Measurements from ENCODE around the gene KRT72.

Gene KRT72

DNA sequence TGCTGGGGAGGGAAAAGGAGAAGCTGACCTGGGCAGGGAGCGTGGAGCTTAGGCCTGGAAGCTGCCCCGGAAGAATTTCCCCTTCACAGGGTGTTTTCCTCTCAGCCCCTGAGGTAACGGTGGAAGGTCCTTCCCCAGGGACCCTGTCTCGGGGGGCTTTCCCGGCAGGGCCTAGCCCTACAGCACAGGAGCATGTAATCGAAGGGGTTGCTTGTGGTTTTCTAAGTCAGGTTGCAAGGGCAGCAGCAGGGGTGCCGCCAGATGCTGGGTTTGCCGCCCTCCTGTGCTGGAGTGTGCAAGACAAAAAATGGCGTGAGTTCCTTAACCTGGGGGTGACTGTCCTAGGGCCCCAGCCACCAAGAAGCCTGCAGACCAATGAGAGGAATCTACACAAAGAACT lies 26.0 kb downstream of the KRT72 start:
- no peak for DNase-seq

GRCh38 chr12:52573743-52574142 lies 27.5 kb downstream of the KRT72 start, which contains the start of gene KRT74:
KRT74 (minus strand) TSS chr12:52573843; CDS start chr12:52573777, 66 bp downstream.
- no peak for DNase-seq

DNA sequence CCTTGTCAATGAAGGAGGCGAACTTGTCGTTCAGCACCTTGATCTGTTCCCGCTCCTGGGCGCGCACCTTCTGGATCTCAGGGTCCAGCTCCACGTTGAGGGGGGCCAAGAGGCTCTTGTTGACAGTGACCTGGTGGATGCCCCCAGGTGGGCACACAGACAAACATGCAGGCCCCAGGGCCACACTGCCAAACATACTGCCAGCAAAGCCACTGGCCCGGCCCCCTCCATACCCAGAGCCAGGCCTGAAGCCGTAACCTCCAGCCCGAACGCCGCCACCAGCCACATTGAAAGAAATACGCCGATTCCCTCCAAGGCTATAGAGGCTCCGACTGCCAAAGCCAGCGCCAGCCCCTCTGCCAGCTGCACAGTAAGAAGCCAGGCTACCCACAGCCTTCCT lies 28.0 kb downstream of the KRT72 start:
- no peak for DNase-seq

- no peak for DNase-seq
Measured at GRCh38 chr12:52570511-52570910, 30.8 kb downstream of the KRT72 start.

- no peak for DNase-seq
Measured at GRCh38 chr12:52568111-52568510, 33.2 kb downstream of the KRT72 start.

- DNase-seq, result no peak
Measured at GRCh38 chr12:52566847-52567291, 34.4 kb downstream of the KRT72 start.

DNA sequence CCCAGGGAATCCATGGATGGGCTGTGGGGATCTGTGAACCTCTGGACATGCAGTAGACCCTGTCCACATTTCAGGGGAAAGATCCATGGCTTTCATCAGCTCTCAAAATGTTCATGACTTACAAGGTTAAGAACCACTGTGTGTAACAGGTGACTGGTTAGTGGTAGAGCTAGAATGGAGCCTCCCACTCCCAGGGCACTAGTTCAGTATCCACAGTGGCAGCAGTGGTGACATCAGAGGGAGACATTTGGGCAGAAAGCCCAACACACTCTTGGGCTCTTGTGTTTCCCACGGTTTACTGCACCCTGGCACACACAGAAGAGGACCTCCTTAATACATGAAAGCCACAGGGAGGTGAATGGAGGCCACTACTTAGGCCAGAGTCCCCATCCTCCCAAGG lies 36.7 kb downstream of the KRT72 start:
- no peak for DNase-seq

- DNase-seq, result no peak
Measured at GRCh38 chr12:52561880-52562449, 39.3 kb downstream of the KRT72 start.

DNA sequence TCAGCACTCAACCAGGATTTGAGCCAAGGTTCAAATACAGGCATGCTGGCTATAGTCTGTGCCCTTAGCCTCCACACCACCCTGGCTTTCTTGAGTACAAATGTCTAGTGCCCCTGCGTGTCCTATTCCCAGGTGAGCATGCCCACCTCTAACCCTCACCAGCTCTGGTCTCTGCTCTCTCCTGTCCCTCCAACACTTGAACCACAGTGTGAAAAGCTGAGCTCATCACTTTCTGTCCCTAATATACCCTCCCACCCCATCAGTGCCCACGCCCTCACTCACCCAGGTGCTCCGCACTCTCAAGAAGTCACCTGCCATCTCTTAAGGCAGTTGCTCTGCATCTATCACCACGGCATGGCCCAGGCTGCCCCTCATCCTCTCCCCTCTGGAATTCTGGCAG lies 41.3 kb downstream of the KRT72 start:
- DNase-seq, result no peak

DNA sequence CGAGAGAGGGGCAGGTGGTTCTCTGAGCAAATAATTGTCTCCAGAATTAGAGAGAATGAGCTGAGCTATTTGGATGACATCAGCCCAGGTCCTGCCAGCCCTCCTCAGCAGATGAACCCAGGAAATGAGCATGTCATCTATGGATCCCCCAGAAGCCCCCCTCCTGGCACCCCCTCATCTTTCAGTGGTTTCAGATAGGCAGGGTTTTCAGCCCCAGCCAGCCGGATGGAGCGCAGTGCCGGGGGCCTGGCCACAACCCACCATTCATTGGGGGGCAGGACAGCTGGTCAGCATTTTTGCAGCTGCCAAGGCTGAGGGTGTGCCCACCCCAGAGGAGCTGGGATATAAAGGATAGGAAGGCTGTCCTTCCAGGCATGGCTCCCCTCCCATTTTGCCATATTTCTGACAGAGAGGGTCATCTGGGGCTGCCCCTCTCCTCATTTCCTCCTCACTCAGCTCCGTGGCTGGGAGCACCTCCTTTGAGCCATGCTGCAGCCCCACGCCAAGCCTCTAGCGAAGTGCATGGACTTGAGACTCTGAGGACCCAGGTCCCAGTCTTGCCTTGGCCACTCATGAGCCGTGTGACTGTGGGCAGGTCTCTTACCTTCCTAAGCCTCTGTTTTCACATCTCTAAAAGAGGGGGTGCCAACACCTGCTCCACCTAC lies 42.4 kb downstream of the KRT72 start:
- no peak for DNase-seq

- DNase-seq, result no peak
Measured at GRCh38 chr12:52557476-52557875, 43.8 kb downstream of the KRT72 start.

DNA sequence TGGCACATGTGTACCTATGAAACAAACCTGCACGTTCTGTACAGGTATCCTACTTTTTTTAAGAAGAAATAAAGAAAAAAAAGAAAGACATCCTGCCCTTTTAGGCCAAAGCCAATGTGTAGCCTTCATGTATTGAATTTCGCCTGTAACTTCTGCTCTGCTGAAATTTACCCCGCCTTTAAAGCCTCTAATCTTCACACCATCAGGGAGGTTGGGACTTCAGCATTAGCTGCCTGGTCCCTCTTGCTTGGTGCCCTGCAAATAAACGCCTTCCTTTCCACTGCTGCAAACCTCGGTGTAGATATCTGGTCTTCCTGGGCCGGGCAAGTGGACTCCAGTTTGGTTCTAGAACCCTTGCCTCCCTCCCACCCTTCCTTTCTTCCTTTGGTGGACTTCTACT lies 45.7 kb downstream of the KRT72 start:
- no peak for DNase-seq

DNA sequence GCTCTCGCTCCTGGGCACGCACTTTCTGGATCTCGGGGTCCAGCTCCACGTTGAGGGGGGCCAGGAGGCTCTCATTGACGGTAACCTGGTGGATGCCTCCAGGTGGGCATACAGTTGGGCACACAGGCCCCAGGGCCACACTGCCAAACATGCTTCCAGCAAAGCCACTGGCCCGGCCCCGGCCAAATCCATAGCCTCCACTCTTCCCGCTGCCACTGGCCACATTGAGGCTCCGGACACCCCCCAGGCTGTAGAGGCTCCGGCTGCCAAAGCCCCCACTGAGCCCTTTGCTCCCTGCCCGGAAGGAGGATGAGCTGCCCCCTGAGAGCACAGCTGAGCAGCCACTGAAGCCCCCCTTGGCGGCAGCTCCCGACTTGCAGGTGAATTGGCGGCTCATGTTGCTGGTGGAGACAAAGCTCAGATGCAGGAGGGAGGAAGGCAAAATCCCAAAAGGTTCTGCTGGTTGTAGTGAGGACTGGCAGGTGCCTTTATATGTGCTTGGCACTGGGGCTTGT lies 48.5 kb downstream of the KRT72 start, which contains the start of gene KRT71:
TSS of gene KRT71 (minus strand) at position 465 of the 515 bp plus-strand sequence. CDS start at position 397, 68 bp downstream.
- DNase-seq, result no peak

- DNase-seq, result no peak
Measured at GRCh38 chr12:52552055-52552454, 49.2 kb downstream of the KRT72 start.

- DNase-seq, result no peak
Measured at GRCh38 chr12:52551216-52551865, 49.9 kb downstream of the KRT72 start.

- DNase-seq, result no peak
Measured at GRCh38 chr12:52546126-52546525, 55.1 kb downstream of the KRT72 start.

DNA sequence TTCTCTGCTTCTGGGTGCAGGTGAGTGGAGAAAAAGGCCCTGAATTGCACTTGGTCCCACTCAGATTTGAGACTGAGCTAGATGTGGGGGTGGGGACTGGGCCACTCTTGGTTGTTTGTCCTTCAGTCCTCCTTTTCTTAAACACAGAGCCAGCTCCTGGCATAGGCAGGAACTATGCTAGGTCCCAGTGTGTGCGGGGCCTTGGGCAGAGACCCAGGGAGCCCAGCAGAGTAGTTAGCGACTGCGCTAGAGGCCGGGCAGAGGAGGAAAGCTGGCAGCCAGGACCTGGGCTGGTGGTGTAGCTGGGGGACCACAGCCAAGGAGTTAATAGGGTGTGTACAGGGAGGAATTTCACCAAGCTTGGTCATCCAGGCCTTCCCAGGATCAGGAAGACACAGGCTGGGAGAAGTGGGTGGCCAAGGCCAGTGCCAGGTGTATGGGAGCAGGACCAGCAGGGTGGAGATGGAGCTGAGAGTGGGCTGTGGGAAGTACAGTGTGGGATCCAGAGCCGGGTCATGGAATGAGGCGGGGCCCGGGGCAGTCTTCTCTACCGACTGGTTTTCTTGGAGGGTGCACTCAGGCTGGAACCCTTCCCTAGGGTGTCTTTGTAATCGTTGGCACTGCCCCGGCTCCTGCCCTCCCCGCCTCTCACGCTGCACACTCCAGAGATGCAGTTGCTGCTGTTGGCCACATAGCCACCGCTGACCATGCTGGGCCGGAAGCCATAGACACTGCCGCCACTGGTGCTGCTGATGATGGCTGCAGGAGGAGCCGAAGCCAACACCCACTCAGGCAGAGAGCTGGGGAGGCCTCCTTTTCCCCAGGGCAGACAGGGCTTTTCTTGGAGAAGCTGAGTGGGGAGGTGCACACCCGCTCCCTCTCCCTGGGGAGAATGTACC lies 57.0 kb downstream of the KRT72 start:
- DNase-seq, result no peak

GRCh38 chr12:52542785-52543318 lies 58.4 kb downstream of the KRT72 start:
- DNase-seq, result no peak

GRCh38 chr12:52542157-52542556 lies 59.1 kb downstream of the KRT72 start:
- no peak for DNase-seq

- DNase-seq, result no peak
Measured at GRCh38 chr12:52541709-52542108, 59.6 kb downstream of the KRT72 start.

DNA sequence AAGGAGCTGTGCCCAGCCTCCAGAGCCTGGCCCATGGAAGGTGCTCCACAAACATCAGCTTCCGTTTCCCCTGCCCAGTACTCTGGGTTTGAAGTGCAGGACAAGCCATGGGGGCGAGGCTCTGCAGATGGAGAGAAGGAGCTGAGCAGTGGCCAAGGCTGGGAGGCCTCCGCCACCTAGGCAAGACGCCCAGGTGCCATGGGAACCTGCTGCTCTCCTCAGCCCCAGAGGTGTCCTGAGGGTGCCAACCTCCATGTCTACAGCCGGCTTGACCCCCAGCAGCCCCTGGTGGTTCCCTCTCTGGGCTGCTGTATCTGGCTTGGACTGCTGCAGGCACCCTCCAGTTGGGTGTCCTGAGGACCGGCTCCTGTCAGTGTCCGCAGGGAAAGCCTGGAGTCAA lies 60.7 kb downstream of the KRT72 start:
- DNase-seq, result no peak

GRCh38 chr12:52539821-52540173 lies 61.5 kb downstream of the KRT72 start:
- no peak for DNase-seq

Measured in NCI-H510A (cell line).